Left ventricle myocardium inferior (tissue), 1 donor: ENCODE results near the gene HIPK2. TPM values are rescaled to one million over a fixed set of nuclear protein-coding genes. Genes with fewer than 3 reads are reported as not detected.

Source experiments
- DNase-seq: peaks from one replicate; pipeline ENCODE4 v3.0.0-alpha.2; 2020
- H3K27ac ChIP-seq: fragments of 200-600 bp; replicated peaks from 2 replicates; pipeline ENCODE4 v1.8.0; 2021
- H3K27me3 ChIP-seq: fragments of 200-600 bp; 2 replicates; pipeline ENCODE4 v1.8.0; 2021; ENCODE audit warnings: low read depth
- H3K36me3 ChIP-seq: fragments of 200-600 bp; 2 replicates; pipeline ENCODE4 v1.8.0; 2021
- H3K4me1 ChIP-seq: fragments of 200-600 bp; 2 replicates; pipeline ENCODE4 v1.8.0; 2021
- H3K4me3 ChIP-seq: fragments of 200-600 bp; 2 replicates; pipeline ENCODE4 v1.8.0; 2021; ENCODE audit warnings: mild to moderate bottlenecking, moderate library complexity
- H3K9me3 ChIP-seq: fragments of 200-600 bp; replicated peaks from 2 replicates; pipeline ENCODE4 v1.8.0; 2021
- intact Hi-C: fragments of 100-400 bp; cut with micrococcal nuclease; formaldehyde crosslinking; loops from one replicate; pipeline ENCODE4 v1.11.0; 2022
- total RNA-seq: library from RNA; stranded (reverse); fragmentation: NEBNext Ultra II Directional; extraction: Animal tissue kit (Norgen Biotek cat#: 25700); gene quantifications from one replicate; pipeline ENCODE4 v1.2.1, GENCODE V29; 2021
- TF ChIP-seq, protein P1 (sequence below): fragments of 200-600 bp; IDR thresholded peaks from 2 replicates; pipeline ENCODE4 v1.8.0; 2021; ENCODE audit warnings: antibody characterized with exemption, mild to moderate bottlenecking, borderline replicate concordance
- donor health status: DM: no; HTN: yes; CAD: no; lungs with severe emphysema.

HIPK2 gene
- total RNA-seq, 1 donor from 2014 or later, result 127 TPM

DNA sequence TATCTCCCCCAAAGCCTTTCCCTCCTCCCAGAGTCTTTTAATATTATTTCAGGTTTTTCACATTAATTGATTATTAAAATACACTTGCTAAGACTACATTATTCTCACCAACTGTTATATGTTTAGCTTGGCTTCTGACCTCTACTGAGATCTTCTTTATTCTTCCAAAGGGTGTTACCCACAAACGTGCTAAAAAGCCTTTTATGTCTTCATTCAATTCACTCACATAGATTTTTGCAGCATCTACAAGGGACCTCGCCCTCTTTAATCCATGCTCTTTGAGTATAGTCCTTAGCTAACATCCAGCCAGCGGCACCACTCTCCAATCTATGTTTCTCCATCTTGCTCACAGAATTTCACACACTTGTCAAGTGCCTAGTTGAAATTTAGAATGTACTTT is 115.9 kb downstream of the HIPK2 start:
- intact Hi-C loops, result no loop called here
- DNase-seq, result no peak
- Histone ChIP-seq H3K27me3 (no peaks in the 10 kb centered on the region), H3K9me3 (no peaks in the 10 kb centered on the region), H3K36me3 (no peaks in the 10 kb centered on the region), H3K27ac (no peak overlapping the region), H3K4me1 (peaks cover 96% of the 10 kb centered on the region), H3K4me3 (no peak overlapping the region)
- TF ChIP-seq, protein P1, sequence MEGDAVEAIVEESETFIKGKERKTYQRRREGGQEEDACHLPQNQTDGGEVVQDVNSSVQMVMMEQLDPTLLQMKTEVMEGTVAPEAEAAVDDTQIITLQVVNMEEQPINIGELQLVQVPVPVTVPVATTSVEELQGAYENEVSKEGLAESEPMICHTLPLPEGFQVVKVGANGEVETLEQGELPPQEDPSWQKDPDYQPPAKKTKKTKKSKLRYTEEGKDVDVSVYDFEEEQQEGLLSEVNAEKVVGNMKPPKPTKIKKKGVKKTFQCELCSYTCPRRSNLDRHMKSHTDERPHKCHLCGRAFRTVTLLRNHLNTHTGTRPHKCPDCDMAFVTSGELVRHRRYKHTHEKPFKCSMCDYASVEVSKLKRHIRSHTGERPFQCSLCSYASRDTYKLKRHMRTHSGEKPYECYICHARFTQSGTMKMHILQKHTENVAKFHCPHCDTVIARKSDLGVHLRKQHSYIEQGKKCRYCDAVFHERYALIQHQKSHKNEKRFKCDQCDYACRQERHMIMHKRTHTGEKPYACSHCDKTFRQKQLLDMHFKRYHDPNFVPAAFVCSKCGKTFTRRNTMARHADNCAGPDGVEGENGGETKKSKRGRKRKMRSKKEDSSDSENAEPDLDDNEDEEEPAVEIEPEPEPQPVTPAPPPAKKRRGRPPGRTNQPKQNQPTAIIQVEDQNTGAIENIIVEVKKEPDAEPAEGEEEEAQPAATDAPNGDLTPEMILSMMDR, result no peak

DNA sequence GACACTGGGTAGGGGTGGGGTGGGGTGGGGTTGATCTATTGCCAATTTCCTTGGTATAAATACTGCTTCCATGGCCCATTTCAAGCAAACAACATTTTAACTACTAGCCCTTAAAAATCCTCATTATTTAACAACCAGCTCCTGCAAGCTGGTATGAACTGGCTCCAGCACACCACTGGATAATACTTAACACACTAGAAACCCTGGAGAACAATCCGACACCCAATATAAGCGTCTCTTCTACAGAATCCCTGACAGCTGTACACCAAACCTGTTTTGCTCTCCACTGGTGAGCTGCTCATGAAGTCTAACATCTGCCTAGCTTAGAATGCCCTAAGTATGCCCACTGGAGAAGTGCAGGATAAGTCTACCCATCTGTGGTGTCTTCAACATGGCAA is 116.8 kb downstream of the HIPK2 start:
- Histone ChIP-seq H3K27me3 (no peaks in the 10 kb centered on the region), H3K36me3 (no peaks in the 10 kb centered on the region), H3K27ac (peak overlapping the region; percentile 83), H3K4me1 (peaks cover 97% of the 10 kb centered on the region), H3K9me3 (no peaks in the 10 kb centered on the region), H3K4me3 (no peak overlapping the region)
- TF ChIP-seq, protein P1, result no peak
- no peak for DNase-seq
- intact Hi-C loops, result no loop called here

DNA sequence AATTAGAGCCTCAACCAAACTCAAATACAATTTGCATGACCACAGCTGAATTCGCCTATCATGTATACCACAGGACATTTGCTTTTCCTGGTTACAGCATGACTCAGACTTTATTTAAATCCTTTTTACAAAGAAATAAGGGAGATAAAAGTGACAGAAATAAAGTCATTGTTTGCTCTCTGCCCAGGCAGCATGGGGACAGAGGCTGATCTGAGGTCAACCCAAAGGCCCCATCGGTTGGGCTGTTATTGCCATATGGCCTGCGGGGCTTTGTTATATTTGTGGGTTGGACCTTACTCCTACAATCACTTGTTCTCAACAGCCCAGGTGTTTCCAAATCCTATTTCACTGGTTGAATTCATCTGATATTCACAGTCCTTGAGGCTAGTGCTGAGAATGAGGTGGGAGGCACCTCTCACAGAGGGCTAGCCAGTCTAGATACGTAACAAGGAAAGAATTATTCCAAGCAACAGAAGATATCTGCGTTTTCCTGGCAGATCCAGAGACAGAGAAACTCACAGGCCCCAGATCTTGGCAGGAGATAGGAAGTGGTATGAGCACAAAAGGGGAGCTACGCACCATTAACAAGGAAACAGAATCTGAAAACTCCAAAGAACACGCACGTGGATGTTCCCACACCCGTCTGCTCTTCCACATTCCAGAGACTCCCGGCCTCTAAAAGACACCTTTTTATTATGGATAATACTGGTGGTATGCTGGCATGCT is 117.3 kb downstream of the HIPK2 start:
- intact Hi-C loops, result no loop called here
- DNase-seq, result no peak
- Histone ChIP-seq H3K36me3 (no peaks in the 10 kb centered on the region), H3K4me1 (peaks cover 97% of the 10 kb centered on the region), H3K27ac (peak overlapping the region; percentile 83), H3K27me3 (no peaks in the 10 kb centered on the region), H3K4me3 (no peak overlapping the region), H3K9me3 (no peaks in the 10 kb centered on the region)
- TF ChIP-seq, protein P1, result no peak

DNA sequence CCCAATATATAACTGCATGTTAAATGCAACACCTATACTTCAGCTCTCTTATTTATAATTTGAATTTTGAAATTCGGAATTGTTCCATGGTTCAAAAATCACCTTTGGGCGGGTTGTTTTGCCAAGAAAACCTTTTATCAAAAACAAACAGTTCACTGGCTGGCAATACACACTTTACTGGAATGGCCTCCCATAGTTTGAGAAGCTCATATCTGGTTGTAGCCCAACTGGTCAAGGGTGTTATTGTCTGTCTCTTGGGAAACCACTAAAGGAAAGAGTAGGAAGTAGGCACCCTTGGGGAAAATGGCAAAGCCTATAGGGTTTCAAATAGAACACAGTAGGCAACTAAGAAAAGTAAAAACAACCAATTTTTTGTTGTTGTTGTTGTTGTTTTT is 117.9 kb downstream of the HIPK2 start:
- TF ChIP-seq, protein P1, result no peak
- Histone ChIP-seq H3K27me3 (no peaks in the 10 kb centered on the region), H3K4me1 (peaks cover 100% of the 10 kb centered on the region), H3K4me3 (no peak overlapping the region), H3K36me3 (no peaks in the 10 kb centered on the region), H3K9me3 (no peaks in the 10 kb centered on the region), H3K27ac (peak overlapping the region; percentile 83)
- intact Hi-C loops, result no loop called here
- no peak for DNase-seq

DNA sequence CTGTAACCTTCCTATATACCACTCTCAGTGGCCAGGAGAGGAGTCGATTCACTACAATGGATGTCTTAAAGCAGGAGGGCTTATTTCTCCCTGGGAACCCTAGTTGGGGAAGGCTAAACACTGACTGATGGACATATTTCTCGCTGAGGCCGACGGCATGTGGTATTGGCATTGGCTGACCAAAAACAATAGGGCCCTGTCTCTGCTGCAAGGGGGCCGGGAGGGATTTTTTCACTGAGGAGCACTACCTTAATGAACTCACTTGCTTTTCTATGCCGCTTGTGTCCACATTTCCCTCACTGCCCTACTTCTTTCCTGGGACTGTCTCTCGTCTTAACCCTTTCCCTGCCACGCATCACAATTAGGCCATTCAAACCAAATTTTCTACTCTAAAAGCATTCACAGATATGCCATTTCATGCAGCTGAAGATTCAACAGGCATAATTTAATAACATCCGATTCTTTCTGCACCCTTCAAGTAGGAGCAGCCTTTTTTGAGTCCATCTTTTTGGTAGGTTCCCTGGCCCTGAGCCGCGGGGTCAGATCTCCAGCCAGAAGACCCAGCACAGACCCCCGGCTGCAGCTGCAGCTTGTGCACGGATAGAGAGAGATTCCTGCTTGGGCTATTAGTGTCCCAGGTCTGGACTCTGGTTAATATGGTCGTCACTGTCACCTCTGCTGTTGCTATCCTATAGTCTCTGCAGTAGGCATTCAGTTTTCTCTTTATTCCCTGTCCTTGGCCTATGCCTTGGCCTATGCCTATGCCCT is 118.7 kb downstream of the HIPK2 start:
- Histone ChIP-seq H3K36me3 (no peaks in the 10 kb centered on the region), H3K9me3 (no peaks in the 10 kb centered on the region), H3K4me3 (no peak overlapping the region), H3K27ac (peak overlapping the region; percentile 83), H3K27me3 (no peaks in the 10 kb centered on the region), H3K4me1 (peaks cover 100% of the 10 kb centered on the region)
- TF ChIP-seq, protein P1, result no peak
- DNase-seq, result no peak
- intact Hi-C loops, result no loop called here
